Measurements from ENCODE around the gene ARFRP1.

GRCh38 chr20:63731410-63731809, 23.6 kb upstream of the ARFRP1 start:
- TF ChIP-seq CTCF (IDR thresholded peaks at IDR 0.05), result no peak
- TF ChIP-seq EZH2 (IDR thresholded peaks at IDR 0.05; ENCODE audit: borderline replicate concordance, insufficient read depth, low read depth, low read length, poor library complexity, severe bottlenecking), result no peak
